ENCODE results near the gene EYS.
"Not testable (repeated sequence)": the region's sequence is repeated elsewhere in the genome, so short reads cannot be mapped to it uniquely, and the experiment has no call there.

- not testable (repeated sequence) for TF ChIP-seq ZNF8 (CRISPR knock-in tag; IDR thresholded peaks at IDR 0.05); ISL1 (CRISPR knock-in tag; IDR thresholded peaks at IDR 0.05); ZFP3 (CRISPR knock-in tag; IDR thresholded peaks at IDR 0.05); ZFP30 (CRISPR knock-in tag; IDR thresholded peaks at IDR 0.05); ARNTL (CRISPR knock-in tag; IDR thresholded peaks at IDR 0.05; ENCODE audit: borderline replicate concordance, low read depth)
- TF ChIP-seq, protein P1, sequence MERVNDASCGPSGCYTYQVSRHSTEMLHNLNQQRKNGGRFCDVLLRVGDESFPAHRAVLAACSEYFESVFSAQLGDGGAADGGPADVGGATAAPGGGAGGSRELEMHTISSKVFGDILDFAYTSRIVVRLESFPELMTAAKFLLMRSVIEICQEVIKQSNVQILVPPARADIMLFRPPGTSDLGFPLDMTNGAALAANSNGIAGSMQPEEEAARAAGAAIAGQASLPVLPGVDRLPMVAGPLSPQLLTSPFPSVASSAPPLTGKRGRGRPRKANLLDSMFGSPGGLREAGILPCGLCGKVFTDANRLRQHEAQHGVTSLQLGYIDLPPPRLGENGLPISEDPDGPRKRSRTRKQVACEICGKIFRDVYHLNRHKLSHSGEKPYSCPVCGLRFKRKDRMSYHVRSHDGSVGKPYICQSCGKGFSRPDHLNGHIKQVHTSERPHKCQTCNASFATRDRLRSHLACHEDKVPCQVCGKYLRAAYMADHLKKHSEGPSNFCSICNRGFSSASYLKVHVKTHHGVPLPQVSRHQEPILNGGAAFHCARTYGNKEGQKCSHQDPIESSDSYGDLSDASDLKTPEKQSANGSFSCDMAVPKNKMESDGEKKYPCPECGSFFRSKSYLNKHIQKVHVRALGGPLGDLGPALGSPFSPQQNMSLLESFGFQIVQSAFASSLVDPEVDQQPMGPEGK (CRISPR knock-in tag; IDR thresholded peaks at IDR 0.05; ENCODE audit: borderline replicate concordance): not testable (repeated sequence)
Observed at GRCh38 chr6:63757275-63757674, 1949.8 kb downstream of the EYS start.

Measured in SK-N-SH treated with all-trans-retinoic acid at 6 μM for 48 hours (cell line).